Transverse colon (tissue), 4 donors: ENCODE measurements around the gene STYXL1. TPM values are rescaled to one million over a fixed set of nuclear protein-coding genes. Genes with fewer than 3 reads are reported as not detected.

Experiments
- DNase-seq: peaks from one replicate; pipeline ENCODE4 v3.0.0-alpha.2; 2019
- H3K27ac ChIP-seq, 4 donors: fragments of 200-600 bp; sonication (generic); 2 replicates each; pipeline ENCODE4 v1.5.1; 2016 to 2018; ENCODE audit warnings: inconsistent platforms in 4 of 4
- H3K27me3 ChIP-seq: fragments of 200-600 bp; sonication (generic); 2 replicates; pipeline ENCODE4 v1.5.1; 2017; ENCODE audit warnings: inconsistent platforms
- H3K36me3 ChIP-seq, 4 donors: fragments of 200-600 bp; sonication (generic); 2 replicates each; pipeline ENCODE4 v1.5.1; 2017 to 2019; ENCODE audit warnings: inconsistent platforms in 4 of 4
- H3K4me1 ChIP-seq, 4 donors: fragments of 200-600 bp; sonication (generic); 2 replicates each; pipeline ENCODE4 v1.5.1; 2017 to 2020; ENCODE audit warnings: inconsistent platforms in 4 of 4
- H3K4me3 ChIP-seq, 4 donors: fragments of 200-600 bp; sonication (generic); 1 replicate in 1 of 4; 2 replicates in 3 of 4; pipeline versions ENCODE4 v1.5.1 to v1.6.1; 2017 to 2019; ENCODE audit warnings: inconsistent platforms in 4 of 4
- H3K9me3 ChIP-seq, 2 donors: fragments of 200-600 bp; sonication (generic); 2 replicates each; pipeline ENCODE4 v1.5.1; 2017 to 2019; ENCODE audit warnings: inconsistent platforms in 2 of 2
- EP300 ChIP-seq: sonication (generic); formaldehyde crosslinking; IDR thresholded peaks from one replicate; pipeline ENCODE4 v1.6.1; 2017; ENCODE audit warnings: antibody characterized with exemption, low read depth
- POLR2A ChIP-seq: fragments of 450-650 bp; IDR thresholded peaks from one replicate; pipeline ENCODE4 v1.6.1; 2016; ENCODE audit warnings: antibody characterized with exemption, mild to moderate bottlenecking, moderate library complexity
- POLR2AphosphoS5 ChIP-seq, 3 donors: sonication (generic); formaldehyde crosslinking; IDR thresholded peaks; one replicate each; pipeline ENCODE4 v1.6.1; 2016; ENCODE audit warnings: antibody characterized with exemption in 3 of 3
- WGBS, 2 donors: methylation state at CpG; one replicate each; pipeline ENCODE4 v1.1.5; 2018; ENCODE audit warnings: low coverage in 1 of 2; 5-methylcytosine and 5-hydroxymethylcytosine counted together
- in situ Hi-C, 4 donors: fragments of 200-750 bp; cut with MboI; loops; one replicate each; pipeline versions ENCODE4 v1.15.0 to v1.15.1; 2017; ENCODE audit warnings: low sequenced_read_pairs in 3 of 4, low pct_ligation_motif_present in 1 of 4, low pct_unique_long_range_greater_than_20kb in 1 of 4
- intact Hi-C: fragments of 100-400 bp; cut with DNase I; formaldehyde crosslinking; loops from one replicate; pipeline ENCODE4 v1.15.1; 2023; ENCODE audit warnings: low total_unique reads
- total RNA-seq, 4 donors: library from RNA; depleted of rRNA; stranded (reverse); fragments of >200 nt; gene quantifications; one replicate each; pipeline ENCODE4 v1.1.0, GENCODE V29; 2016
- TF ChIP-seq, protein P1 (sequence below), 5 experiments: fragments of 200-600 bp in 3 of 5; fragments of 450-650 bp in 2 of 5; sonication (generic) in 3 of 5; IDR thresholded peaks; 1 replicate in 2 of 5; 2 replicates in 3 of 5; pipeline ENCODE4 v1.5.1; 2016 to 2017; ENCODE audit warnings: antibody characterized with exemption in 5 of 5, inconsistent platforms in 3 of 5, mild to moderate bottlenecking in 2 of 5, moderate library complexity in 1 of 5

The STYXL1 gene
- total RNA-seq, 4 donors from 2014 or later: 3.4 to 51.9 (median 20.9) TPM

DNA sequence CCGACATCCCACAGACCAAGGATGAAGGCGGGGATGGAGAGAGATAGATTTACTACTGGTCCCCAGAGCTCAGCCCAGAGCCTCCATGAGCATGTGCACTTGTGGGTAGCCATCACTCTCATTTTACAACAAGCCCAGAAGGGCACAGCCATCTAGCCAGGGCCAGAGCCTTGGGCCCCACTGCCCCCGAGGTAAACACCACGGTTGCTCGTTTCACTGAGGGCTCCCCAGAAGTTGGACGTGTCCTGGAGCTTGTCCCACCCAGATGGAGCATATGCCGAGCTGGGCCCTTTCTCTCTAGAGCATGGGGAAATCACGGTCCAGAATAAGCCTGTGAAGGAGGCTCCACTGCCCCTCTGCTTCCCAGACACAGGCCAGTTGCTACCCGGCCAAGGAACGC, 44.4 kb downstream of the STYXL1 start:
- intact Hi-C loops: no loop called here
- in situ Hi-C loops: no loop called here
- no peaks in the 10 kb centered on the region for H3K4me1 ChIP-seq
- TF ChIP-seq EP300 (no peak), POLR2AphosphoS5 (IDR thresholded peaks at IDR 0.05) (no peak), POLR2A (no peak)
- TF ChIP-seq, protein P1, sequence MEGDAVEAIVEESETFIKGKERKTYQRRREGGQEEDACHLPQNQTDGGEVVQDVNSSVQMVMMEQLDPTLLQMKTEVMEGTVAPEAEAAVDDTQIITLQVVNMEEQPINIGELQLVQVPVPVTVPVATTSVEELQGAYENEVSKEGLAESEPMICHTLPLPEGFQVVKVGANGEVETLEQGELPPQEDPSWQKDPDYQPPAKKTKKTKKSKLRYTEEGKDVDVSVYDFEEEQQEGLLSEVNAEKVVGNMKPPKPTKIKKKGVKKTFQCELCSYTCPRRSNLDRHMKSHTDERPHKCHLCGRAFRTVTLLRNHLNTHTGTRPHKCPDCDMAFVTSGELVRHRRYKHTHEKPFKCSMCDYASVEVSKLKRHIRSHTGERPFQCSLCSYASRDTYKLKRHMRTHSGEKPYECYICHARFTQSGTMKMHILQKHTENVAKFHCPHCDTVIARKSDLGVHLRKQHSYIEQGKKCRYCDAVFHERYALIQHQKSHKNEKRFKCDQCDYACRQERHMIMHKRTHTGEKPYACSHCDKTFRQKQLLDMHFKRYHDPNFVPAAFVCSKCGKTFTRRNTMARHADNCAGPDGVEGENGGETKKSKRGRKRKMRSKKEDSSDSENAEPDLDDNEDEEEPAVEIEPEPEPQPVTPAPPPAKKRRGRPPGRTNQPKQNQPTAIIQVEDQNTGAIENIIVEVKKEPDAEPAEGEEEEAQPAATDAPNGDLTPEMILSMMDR (IDR thresholded peaks at IDR 0.05): no peak
- no peak overlapping the region for H3K4me3 ChIP-seq
- H3K27me3 ChIP-seq: no peaks in the 10 kb centered on the region
- no peak for DNase-seq
- H3K36me3 ChIP-seq: peaks cover 0 to 16% (median 8%) of the 10 kb centered on the region in 4 donors
- 98% methylated on average over 10 of the region's 10 CpGs; no CpG with 5 or more reads in 1 of the 2 donors for WGBS, 2 donors
- H3K9me3 ChIP-seq: no peaks in the 10 kb centered on the region
- no peak overlapping the region for H3K27ac ChIP-seq

DNA sequence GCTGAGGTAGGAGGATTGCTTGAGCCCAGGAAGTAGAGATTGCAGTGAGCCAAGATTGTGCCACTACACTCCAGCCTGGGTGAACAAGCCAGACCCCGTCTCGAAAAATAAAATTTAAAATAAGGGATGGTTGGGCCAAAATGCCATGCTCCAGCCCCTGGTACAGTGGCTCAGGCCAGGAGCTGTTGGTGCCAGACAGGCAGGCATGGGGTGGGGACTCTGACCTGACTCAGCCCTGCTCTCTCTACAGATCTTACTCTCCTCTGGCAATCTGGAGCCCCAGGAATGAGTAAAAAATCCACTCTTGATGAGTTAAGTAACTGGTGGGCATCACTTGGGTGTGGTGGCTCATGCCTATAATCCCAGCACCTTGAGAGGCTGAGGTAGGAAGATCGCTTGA, 45.0 kb downstream of the STYXL1 start:
- 90 to 94% methylated on average over 3 of the region's 3 CpGs for WGBS, 2 donors
- Histone ChIP-seq H3K36me3 (peaks cover 0 to 16% (median 8%) of the 10 kb centered on the region in 4 donors), H3K4me3 (no peak overlapping the region), H3K4me1 (no peaks in the 10 kb centered on the region), H3K27me3 (no peaks in the 10 kb centered on the region), H3K27ac (no peak overlapping the region), H3K9me3 (no peaks in the 10 kb centered on the region)
- in situ Hi-C loops: no loop called here
- no peak for DNase-seq
- intact Hi-C loops: no loop called here
- no peak for TF ChIP-seq POLR2AphosphoS5 (IDR thresholded peaks at IDR 0.05)
- no peak for TF ChIP-seq POLR2A
- TF ChIP-seq, protein P1 (IDR thresholded peaks at IDR 0.05): no peak
- TF ChIP-seq EP300: no peak

DNA sequence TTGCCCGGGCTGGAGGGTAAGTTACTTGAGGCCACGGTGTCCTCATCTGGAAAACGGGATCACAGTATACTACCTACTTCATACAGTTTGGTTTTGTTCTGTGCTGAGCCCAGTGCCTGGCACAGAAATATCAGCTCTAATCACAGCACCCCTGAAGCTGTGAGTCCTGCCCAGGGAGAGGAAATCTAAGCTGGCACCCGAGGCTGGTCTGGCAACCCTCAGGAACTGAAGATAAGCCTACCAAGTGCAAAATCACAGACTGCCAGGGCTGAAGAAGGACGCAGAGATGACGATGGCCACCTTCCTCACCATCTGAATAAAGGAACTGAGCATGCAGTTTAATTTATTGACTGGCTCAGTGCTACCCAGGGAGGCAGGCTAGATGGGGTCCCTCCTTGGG, 45.7 kb downstream of the STYXL1 start:
- Histone ChIP-seq H3K27ac (no peak overlapping the region), H3K27me3 (no peaks in the 10 kb centered on the region), H3K36me3 (peaks cover 0 to 16% (median 8%) of the 10 kb centered on the region in 4 donors), H3K4me3 (no peak overlapping the region), H3K4me1 (no peaks in the 10 kb centered on the region), H3K9me3 (no peaks in the 10 kb centered on the region)
- in situ Hi-C loops (no loop called here), intact Hi-C loops (no loop called here)
- no peak for DNase-seq
- 98% methylated on average over 6 of the region's 6 CpGs; no CpG with 5 or more reads in 1 of the 2 donors for WGBS, 2 donors
- TF ChIP-seq POLR2A (no peak), POLR2AphosphoS5 (IDR thresholded peaks at IDR 0.05) (no peak), EP300 (no peak)
- TF ChIP-seq, protein P1 (IDR thresholded peaks at IDR 0.05): no peak

DNA sequence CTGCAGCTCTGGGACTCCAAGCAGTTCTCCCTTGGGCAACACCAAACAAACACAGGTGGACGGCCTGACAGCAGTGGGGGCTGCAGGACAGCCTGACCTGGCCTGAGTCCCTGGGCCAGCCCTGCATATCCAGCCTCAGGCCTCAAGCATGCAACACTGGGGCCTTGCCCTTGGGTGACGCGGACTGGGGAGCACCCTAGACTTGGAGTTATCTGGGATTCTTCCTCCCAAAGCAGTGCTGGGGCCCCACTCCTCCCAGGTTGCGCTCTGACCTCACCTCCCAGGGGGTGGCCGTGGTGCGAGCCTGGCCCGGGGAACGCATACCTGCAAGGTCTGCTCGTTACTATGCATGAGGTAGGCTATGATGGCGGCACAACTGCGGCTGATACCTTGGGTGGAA, 47.2 kb downstream of the STYXL1 start:
- TF ChIP-seq POLR2A: no peak
- TF ChIP-seq, protein P1 (IDR thresholded peaks at IDR 0.05): no peak
- TF ChIP-seq EP300: no peak
- no peak for TF ChIP-seq POLR2AphosphoS5 (IDR thresholded peaks at IDR 0.05)
- Histone ChIP-seq H3K4me1 (no peaks in the 10 kb centered on the region), H3K9me3 (no peaks in the 10 kb centered on the region), H3K27me3 (no peaks in the 10 kb centered on the region), H3K36me3 (peaks cover 0 to 16% (median 8%) of the 10 kb centered on the region in 4 donors), H3K27ac (no peak overlapping the region), H3K4me3 (no peak overlapping the region)
- in situ Hi-C loops: no loop called here
- intact Hi-C loops: no loop called here
- DNase-seq: no peak
- 94 to 100% methylated on average over 3 to 11 of the region's 11 CpGs for WGBS, 2 donors
